Right lobe of liver (tissue), 6 donors: ENCODE data around the gene ACSL3. TPM values are rescaled to one million over a fixed set of nuclear protein-coding genes. Genes with fewer than 3 reads are reported as not detected.

Experiments
- ATAC-seq, 4 donors: fragments of 200-7000 bp; cut with Tn5 transposase; one replicate each; pipeline ENCODE4 v1.9.1; 2020; ENCODE audit warnings: mild to moderate bottlenecking in 4 of 4, moderate library complexity in 4 of 4
- DNase-seq, 3 donors: peaks; one replicate each; pipeline ENCODE4 v3.0.0-alpha.2; 2020
- H3K27ac ChIP-seq, 3 donors: fragments of 200-600 bp; one replicate each; pipeline ENCODE4 v1.8.0; 2022
- H3K27me3 ChIP-seq, 2 donors: fragments of 200-600 bp; one replicate each; pipeline ENCODE4 v1.8.0; 2022
- H3K36me3 ChIP-seq, 4 donors: fragments of 200-600 bp; sonication (generic) in 1 of 4; one replicate each; pipeline versions ENCODE4 v1.5.1 to v1.8.0; 2017 to 2022; ENCODE audit warnings: control low read depth in 1 of 4
- H3K4me1 ChIP-seq, 4 donors: fragments of 200-600 bp; sonication (generic) in 1 of 4; one replicate each; pipeline versions ENCODE4 v1.5.1 to v1.8.0; 2017 to 2022; ENCODE audit warnings: control low read depth in 1 of 4
- H3K4me3 ChIP-seq, 3 donors: fragments of 200-600 bp; one replicate each; pipeline ENCODE4 v1.8.0; 2022
- H3K9me3 ChIP-seq, 4 donors: fragments of 200-600 bp; sonication (generic) in 1 of 4; one replicate each; pipeline versions ENCODE4 v1.5.1 to v1.8.0; 2017 to 2022; ENCODE audit warnings: control low read depth in 1 of 4
- CTCF ChIP-seq, 4 donors: fragments of 200-600 bp in 3 of 4; fragments of 450-650 bp in 1 of 4; IDR thresholded peaks; one replicate each; pipeline versions ENCODE4 v1.5.1 to v1.8.0; 2016 to 2022; ENCODE audit warnings: antibody characterized with exemption in 4 of 4, mild to moderate bottlenecking in 2 of 4
- POLR2A ChIP-seq: fragments of 450-650 bp; IDR thresholded peaks from one replicate; pipeline ENCODE4 v1.6.1; 2017; ENCODE audit warnings: antibody characterized with exemption, mild to moderate bottlenecking
- WGBS: methylation state at CpG from one replicate; pipeline ENCODE4 v1.1.6; 2018; ENCODE audit warnings: low coverage, low lambda C conversion rate; ENCODE audit not compliant: insufficient coverage; ENCODE audit errors: missing lambda C conversion rate; 5-methylcytosine and 5-hydroxymethylcytosine counted together
- intact Hi-C, 2 donors: fragments of 100-400 bp; cut with DNase I; formaldehyde crosslinking; loops; one replicate each; pipeline versions ENCODE4 v1.11.2 to v1.14.1; 2022
- total RNA-seq, 6 experiments: library from RNA; depleted of rRNA in 2 of 6; stranded (reverse); fragments of >200 nt in 2 of 6; fragmentation: NEBNext Ultra II Directional in 3 of 6; extraction: Animal tissue kit (Norgen Biotek cat#: 25700) in 3 of 6; gene quantifications; one replicate each; pipeline versions ENCODE4 v1.1.0 to v1.2.4, GENCODE V29; 2016 to 2023
- donor health status: DM: no; HTN: yes; CAD: no.
- donor health status: DM: no; HTN: no; CAD: no.
- donor health status: DM: no; HTN: no; CAD: no.
- donor health status: DM: no; HTN: yes; CAD: no.
- donor health status: DM: no; HTN: yes; CAD: no.

The ACSL3 gene
- total RNA-seq, 6 experiments from 2014 or later: 31.1 to 73.0 (median 49.9) TPM

GRCh38 chr2:222919841-222920526 is 59.1 kb downstream of the ACSL3 start:
- Histone ChIP-seq H3K36me3 (peaks cover 0 to 64% (median 22%) of the 10 kb centered on the region in 4 donors), H3K27ac (no peak overlapping the region), H3K27me3 (no peaks in the 10 kb centered on the region), H3K4me3 (no peak overlapping the region), H3K4me1 (no peaks in the 10 kb centered on the region), H3K9me3 (no peaks in the 10 kb centered on the region)
- intact Hi-C loops: no loop called here
- WGBS: 91% methylated on average over 2 of the region's 2 CpGs
- ATAC-seq (peak in 1 of 4 donors; percentile 23), DNase-seq (no peak)
- TF ChIP-seq POLR2A: no peak
- no peak for TF ChIP-seq CTCF (IDR thresholded peaks at IDR 0.05)

GRCh38 chr2:222920657-222921186 is 59.9 kb downstream of the ACSL3 start:
- intact Hi-C loops: no loop called here

GRCh38 chr2:222922019-222922800 is 61.4 kb downstream of the ACSL3 start:
- DNase-seq: no peak
- intact Hi-C loops: no loop called here
- no peak for TF ChIP-seq CTCF (IDR thresholded peaks at IDR 0.05)
- TF ChIP-seq POLR2A: no peak
- peaks cover 0 to 72% (median 25%) of the 10 kb centered on the region in 4 donors for H3K36me3 ChIP-seq
- ATAC-seq: no peak
- no peaks in the 10 kb centered on the region for H3K9me3 ChIP-seq
- WGBS: 86% methylated on average over 8 of the region's 8 CpGs
- no peaks in the 10 kb centered on the region for H3K4me1 ChIP-seq
- H3K27ac ChIP-seq: no peak overlapping the region
- H3K4me3 ChIP-seq: no peak overlapping the region
- no peaks in the 10 kb centered on the region for H3K27me3 ChIP-seq

More at GRCh38 chr2:222920657-222921186, 59.9 kb downstream of the ACSL3 start:
- DNase-seq (no peak), ATAC-seq (no peak)
- TF ChIP-seq CTCF (IDR thresholded peaks at IDR 0.05) (no peak), POLR2A (no peak)
- Histone ChIP-seq H3K9me3 (no peaks in the 10 kb centered on the region), H3K36me3 (peaks cover 0 to 68% (median 22%) of the 10 kb centered on the region in 4 donors), H3K4me3 (no peak overlapping the region), H3K4me1 (no peaks in the 10 kb centered on the region), H3K27me3 (no peaks in the 10 kb centered on the region), H3K27ac (no peak overlapping the region)
- WGBS: 91% methylated on average over 5 of the region's 5 CpGs

- no peaks in the 10 kb centered on the region for H3K27me3 ChIP-seq
- H3K4me3 ChIP-seq: no peak overlapping the region
- 95% methylated on average over 9 of the region's 9 CpGs for WGBS
- intact Hi-C loops: no loop called here
- DNase-seq (no peak), ATAC-seq (no peak)
- H3K36me3 ChIP-seq: peaks cover 0 to 65% (median 18%) of the 10 kb centered on the region in 4 donors
- no peak overlapping the region for H3K27ac ChIP-seq
- TF ChIP-seq CTCF (IDR thresholded peaks at IDR 0.05): no peak
- no peak for TF ChIP-seq POLR2A
- no peaks in the 10 kb centered on the region for H3K4me1 ChIP-seq
- H3K9me3 ChIP-seq: no peaks in the 10 kb centered on the region
Measured at GRCh38 chr2:222926915-222927314, 66.1 kb downstream of the ACSL3 start.
